ENCODE data around the gene TRIM7. TPM values are rescaled to one million over a fixed set of nuclear protein-coding genes. Genes with fewer than 3 reads are reported as not detected.

Gene TRIM7
- total and polyA plus RNA-seq, 9 of the 15 experiments (the other 6 are each of a cell fraction or from before 2014, with no cell fraction given) = 2.6 to 14.9 (median 8.9) TPM

DNA sequence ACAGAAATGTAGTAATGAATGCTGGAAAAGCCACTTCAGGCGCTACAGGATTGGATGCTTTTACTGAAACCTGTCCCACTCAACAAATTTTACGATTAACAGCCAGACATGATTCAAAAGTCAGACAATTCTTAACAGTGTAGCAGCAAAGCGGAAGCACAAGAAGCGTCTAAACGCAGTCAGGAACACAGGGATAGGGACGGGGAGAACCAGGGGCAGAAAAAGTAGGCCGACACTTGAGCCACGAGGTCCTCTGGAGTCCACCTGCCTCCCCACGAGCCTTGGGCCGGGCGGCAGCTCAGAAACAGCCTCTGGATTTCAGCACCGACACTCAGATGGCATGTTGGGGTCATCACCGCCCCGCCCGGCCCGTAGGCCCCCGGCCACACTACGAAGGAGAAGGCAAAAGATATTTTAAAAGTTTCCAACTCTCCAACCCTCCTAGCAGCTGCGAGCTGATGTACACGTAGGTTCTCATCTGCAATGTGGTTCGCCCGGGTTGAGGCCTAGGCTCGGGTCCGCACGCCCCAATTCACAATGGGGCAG lies 38.1 kb upstream of the TRIM7 start (continued):
- TF ChIP-seq KDM4B (IDR thresholded peaks at IDR 0.05; ENCODE audit: borderline replicate concordance in 2 of 2, low read depth in 1 of 2) = 0 out of 4 replicates have a peak, but pooled peaks of 1 of the 2 experiments have one; percentile 2
- TF ChIP-seq KDM1A (IDR thresholded peaks at IDR 0.05) = no peak
- TF ChIP-seq ILK (tag; IDR thresholded peaks at IDR 0.05; ENCODE audit: borderline replicate concordance, low read depth) = no peak
- no peak for TF ChIP-seq ZNF124 (CRISPR knock-in tag; IDR thresholded peaks at IDR 0.05)
- no peak for TF ChIP-seq POLR2AphosphoS2 (IDR thresholded peaks at IDR 0.05; ENCODE audit: low read length)
- TF ChIP-seq, protein P1, sequence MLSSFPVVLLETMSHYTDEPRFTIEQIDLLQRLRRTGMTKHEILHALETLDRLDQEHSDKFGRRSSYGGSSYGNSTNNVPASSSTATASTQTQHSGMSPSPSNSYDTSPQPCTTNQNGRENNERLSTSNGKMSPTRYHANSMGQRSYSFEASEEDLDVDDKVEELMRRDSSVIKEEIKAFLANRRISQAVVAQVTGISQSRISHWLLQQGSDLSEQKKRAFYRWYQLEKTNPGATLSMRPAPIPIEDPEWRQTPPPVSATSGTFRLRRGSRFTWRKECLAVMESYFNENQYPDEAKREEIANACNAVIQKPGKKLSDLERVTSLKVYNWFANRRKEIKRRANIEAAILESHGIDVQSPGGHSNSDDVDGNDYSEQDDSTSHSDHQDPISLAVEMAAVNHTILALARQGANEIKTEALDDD (IDR thresholded peaks at IDR 0.05) = no peak
- TF ChIP-seq HIVEP1 (CRISPR knock-in tag; IDR thresholded peaks at IDR 0.05) = no peak
- 0 out of 2 replicates have a peak, but pooled peaks have one; percentile 45 for TF ChIP-seq MED1 (CRISPR knock-in tag; IDR thresholded peaks at IDR 0.05; ENCODE audit: borderline replicate concordance)
- TF ChIP-seq NR1H2 (CRISPR knock-in tag; IDR thresholded peaks at IDR 0.05) = no peak
- TF ChIP-seq, protein P2, sequence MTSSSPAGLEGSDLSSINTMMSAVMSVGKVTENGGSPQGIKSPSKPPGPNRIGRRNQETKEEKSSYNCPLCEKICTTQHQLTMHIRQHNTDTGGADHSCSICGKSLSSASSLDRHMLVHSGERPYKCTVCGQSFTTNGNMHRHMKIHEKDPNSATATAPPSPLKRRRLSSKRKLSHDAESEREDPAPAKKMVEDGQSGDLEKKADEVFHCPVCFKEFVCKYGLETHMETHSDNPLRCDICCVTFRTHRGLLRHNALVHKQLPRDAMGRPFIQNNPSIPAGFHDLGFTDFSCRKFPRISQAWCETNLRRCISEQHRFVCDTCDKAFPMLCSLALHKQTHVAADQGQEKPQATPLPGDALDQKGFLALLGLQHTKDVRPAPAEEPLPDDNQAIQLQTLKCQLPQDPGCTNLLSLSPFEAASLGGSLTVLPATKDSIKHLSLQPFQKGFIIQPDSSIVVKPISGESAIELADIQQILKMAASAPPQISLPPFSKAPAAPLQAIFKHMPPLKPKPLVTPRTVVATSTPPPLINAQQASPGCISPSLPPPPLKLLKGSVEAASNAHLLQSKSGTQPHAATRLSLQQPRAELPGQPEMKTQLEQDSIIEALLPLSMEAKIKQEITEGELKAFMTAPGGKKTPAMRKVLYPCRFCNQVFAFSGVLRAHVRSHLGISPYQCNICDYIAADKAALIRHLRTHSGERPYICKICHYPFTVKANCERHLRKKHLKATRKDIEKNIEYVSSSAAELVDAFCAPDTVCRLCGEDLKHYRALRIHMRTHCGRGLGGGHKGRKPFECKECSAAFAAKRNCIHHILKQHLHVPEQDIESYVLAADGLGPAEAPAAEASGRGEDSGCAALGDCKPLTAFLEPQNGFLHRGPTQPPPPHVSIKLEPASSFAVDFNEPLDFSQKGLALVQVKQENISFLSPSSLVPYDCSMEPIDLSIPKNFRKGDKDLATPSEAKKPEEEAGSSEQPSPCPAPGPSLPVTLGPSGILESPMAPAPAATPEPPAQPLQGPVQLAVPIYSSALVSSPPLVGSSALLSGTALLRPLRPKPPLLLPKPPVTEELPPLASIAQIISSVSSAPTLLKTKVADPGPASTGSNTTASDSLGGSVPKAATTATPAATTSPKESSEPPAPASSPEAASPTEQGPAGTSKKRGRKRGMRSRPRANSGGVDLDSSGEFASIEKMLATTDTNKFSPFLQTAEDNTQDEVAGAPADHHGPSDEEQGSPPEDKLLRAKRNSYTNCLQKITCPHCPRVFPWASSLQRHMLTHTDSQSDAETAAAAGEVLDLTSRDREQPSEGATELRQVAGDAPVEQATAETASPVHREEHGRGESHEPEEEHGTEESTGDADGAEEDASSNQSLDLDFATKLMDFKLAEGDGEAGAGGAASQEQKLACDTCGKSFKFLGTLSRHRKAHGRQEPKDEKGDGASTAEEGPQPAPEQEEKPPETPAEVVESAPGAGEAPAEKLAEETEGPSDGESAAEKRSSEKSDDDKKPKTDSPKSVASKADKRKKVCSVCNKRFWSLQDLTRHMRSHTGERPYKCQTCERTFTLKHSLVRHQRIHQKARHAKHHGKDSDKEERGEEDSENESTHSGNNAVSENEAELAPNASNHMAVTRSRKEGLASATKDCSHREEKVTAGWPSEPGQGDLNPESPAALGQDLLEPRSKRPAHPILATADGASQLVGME (CRISPR knock-in tag; IDR thresholded peaks at IDR 0.05) = no peak
- TF ChIP-seq, protein P3, sequence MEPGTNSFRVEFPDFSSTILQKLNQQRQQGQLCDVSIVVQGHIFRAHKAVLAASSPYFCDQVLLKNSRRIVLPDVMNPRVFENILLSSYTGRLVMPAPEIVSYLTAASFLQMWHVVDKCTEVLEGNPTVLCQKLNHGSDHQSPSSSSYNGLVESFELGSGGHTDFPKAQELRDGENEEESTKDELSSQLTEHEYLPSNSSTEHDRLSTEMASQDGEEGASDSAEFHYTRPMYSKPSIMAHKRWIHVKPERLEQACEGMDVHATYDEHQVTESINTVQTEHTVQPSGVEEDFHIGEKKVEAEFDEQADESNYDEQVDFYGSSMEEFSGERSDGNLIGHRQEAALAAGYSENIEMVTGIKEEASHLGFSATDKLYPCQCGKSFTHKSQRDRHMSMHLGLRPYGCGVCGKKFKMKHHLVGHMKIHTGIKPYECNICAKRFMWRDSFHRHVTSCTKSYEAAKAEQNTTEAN (CRISPR knock-in tag; IDR thresholded peaks at IDR 0.05) = peak; percentile 11; the same call in 1 of the 2 replicates
- TF ChIP-seq MYNN (IDR thresholded peaks at IDR 0.05) = no peak
- TF ChIP-seq MYNN (CRISPR knock-in tag; IDR thresholded peaks at IDR 0.05) = no peak
- TF ChIP-seq, protein P4, sequence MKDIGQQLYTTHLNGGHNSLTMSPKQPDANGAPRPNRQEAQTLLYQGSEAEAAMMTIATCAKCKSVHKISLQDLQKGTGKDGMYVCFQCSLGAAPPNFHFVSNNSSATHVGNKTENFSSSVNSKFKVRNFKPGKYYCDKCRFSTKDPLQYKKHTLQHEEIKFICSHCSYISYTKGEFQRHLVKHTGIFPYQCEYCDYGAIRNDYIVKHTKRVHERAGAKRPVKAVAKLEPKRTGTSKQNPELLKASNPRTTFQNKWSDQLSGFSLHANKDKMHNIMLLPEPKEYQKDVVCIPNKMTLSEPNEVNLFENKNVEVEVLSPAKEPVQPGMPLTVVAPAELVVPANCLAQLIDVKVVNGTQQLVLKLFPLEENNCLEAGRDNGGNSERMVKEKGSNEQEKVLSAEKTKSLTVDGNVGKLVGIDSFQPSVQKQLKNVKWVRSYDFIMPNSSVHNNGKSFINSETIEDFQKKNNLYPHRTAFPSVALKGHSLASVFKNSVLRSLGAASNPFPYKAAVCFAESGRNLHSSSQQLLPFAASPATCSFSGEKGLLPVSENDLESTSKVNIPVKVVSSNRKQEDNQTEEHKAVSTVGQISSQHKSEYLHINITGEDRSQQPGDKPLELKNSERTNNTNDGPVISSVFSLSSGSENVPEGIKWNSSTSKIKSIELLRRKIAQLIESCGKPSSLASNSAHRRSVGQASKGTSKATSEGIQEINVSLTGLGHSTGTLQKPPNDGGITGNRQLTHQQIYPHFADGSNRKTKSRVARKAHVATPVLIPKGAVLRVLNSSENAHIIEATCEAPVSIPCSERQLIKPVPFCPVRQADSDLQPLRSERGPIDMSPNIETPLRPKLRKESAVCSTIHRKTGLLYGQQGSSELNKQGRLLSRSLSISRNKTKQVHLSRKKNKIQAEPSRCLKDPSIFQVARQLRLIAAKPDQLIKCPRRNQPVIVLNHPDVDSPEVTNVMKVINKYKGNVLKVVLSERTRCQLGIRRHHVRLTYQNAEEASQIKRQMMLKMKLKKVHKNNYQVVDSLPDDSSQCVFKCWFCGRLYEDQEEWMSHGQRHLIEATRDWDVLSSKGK (CRISPR knock-in tag; IDR thresholded peaks at IDR 0.05) = no peak
- TF ChIP-seq ZNF785 (CRISPR knock-in tag; IDR thresholded peaks at IDR 0.05) = no peak
- no peak for TF ChIP-seq MTF1 (CRISPR knock-in tag; IDR thresholded peaks at IDR 0.05; ENCODE audit: borderline replicate concordance)
- no peak for TF ChIP-seq MEIS2 (IDR thresholded peaks at IDR 0.05; ENCODE audit: partially characterized antibody)
- no peak for TF ChIP-seq HSF4 (CRISPR knock-in tag; IDR thresholded peaks at IDR 0.05; ENCODE audit: borderline replicate concordance)
